Measurements from ENCODE around the gene LRRC43. TPM values are rescaled to one million over a fixed set of nuclear protein-coding genes. Genes with fewer than 3 reads are reported as not detected.

LRRC43 gene
- total and polyA plus RNA-seq, 10 of the 15 experiments (the other 5 are each of a cell fraction or from before 2014, with no cell fraction given): 0.23 TPM; not detected in 9

GRCh38 chr12:122187466-122187865, 4.5 kb downstream of the LRRC43 start:
- ChIA-PET SMC1A (ENCODE audit: uncharacterized antibody, unreplicated experiment) (no interaction called here), RAD21 (ENCODE audit: unreplicated experiment) (no interaction called here), CTCF (interaction anchor here (0.6 to 1.2 kb wide), 3 partner anchors 133 to 468 kb away, joined by 3 read pairs; no protein-coding TSS in a partner anchor), POLR2A (no interaction called here)
- no peaks in the 10 kb centered on the region for H3K79me2 ChIP-seq (ENCODE audit: control insufficient read depth, insufficient read depth, low read length)
- H3K4me1 ChIP-seq (ENCODE audit: control insufficient read depth, insufficient read depth, low read length): peaks cover 7% of the 10 kb centered on the region
- H3K27me3 ChIP-seq (replicated peaks in 1 of 2; ENCODE audit: control insufficient read depth in 2 of 2, insufficient read depth in 2 of 2, low read length in 1 of 2): no peaks in the 10 kb centered on the region; a peak in 2 of 4 replicates
- 79% methylated on average over 12 of the region's 12 CpGs for WGBS (ENCODE audit: insufficient coverage, insufficient replicate concordance, low lambda C conversion rate, missing lambda C conversion rate)
- no peak overlapping the region for H3K9ac ChIP-seq (ENCODE audit: control insufficient read depth, insufficient read depth, low read length)
- no peak overlapping the region for H3K4me2 ChIP-seq (ENCODE audit: control insufficient read depth, insufficient read depth)
- no peaks in the 10 kb centered on the region for H3K36me3 ChIP-seq (ENCODE audit: control insufficient read depth in 2 of 2, insufficient read depth in 2 of 2, low read length in 1 of 2)
- DNase-seq (ENCODE audit: low read depth, low spot score) (no peak), ATAC-seq (no peak), FAIRE-seq (no peak)
- in situ Hi-C loops (cut with MboI): no loop called here
- intact Hi-C loops (cut with micrococcal nuclease; ENCODE audit: unreplicated experiment): no loop called here
- no peaks in the 10 kb centered on the region for H4K20me1 ChIP-seq (ENCODE audit: control insufficient read depth, insufficient read depth)
- H2AFZ ChIP-seq (ENCODE audit: control insufficient read depth, low read depth, low read length): no peak overlapping the region
- no TSS peak for BruUV-seq (replicated peaks)
- no peak overlapping the region for H3K4me3 ChIP-seq
- H3K27ac ChIP-seq (ENCODE audit: control insufficient read depth, insufficient read depth): no peak overlapping the region
- TF ChIP-seq ZNF687 (IDR thresholded peaks at IDR 0.05) (no peak), CBX5 (IDR thresholded peaks at IDR 0.05; ENCODE audit: low read depth) (no peak), ATF3 (IDR thresholded peaks at IDR 0.05; ENCODE audit: borderline replicate concordance, extremely low read depth, low read depth, low read length) (no peak), MTA2 (IDR thresholded peaks at IDR 0.05; ENCODE audit: low read depth) (no peak), ZNF384 (IDR thresholded peaks at IDR 0.05; ENCODE audit: borderline replicate concordance, low read depth, low read length) (no peak), SUZ12 (IDR thresholded peaks at IDR 0.05; ENCODE audit: unreplicated experiment) (no peak), MXI1 (IDR thresholded peaks at IDR 0.05; ENCODE audit: low read depth, low read length) (no peak), NFXL1 (IDR thresholded peaks at IDR 0.05; ENCODE audit: borderline replicate concordance) (no peak), CEBPB (IDR thresholded peaks at IDR 0.05; ENCODE audit: borderline replicate concordance in 1 of 2, low read depth in 2 of 2, low read length in 2 of 2) (no peak), HDAC2 (IDR thresholded peaks at IDR 0.05) (no peak), HSF1 (IDR thresholded peaks at IDR 0.05; ENCODE audit: low read depth, low read length) (no peak), SRF (IDR thresholded peaks at IDR 0.05; ENCODE audit: low read depth in 2 of 2, low read length in 2 of 2) (no peak), FOXK2 (IDR thresholded peaks at IDR 0.05) (no peak)
- TF ChIP-seq, protein P1, sequence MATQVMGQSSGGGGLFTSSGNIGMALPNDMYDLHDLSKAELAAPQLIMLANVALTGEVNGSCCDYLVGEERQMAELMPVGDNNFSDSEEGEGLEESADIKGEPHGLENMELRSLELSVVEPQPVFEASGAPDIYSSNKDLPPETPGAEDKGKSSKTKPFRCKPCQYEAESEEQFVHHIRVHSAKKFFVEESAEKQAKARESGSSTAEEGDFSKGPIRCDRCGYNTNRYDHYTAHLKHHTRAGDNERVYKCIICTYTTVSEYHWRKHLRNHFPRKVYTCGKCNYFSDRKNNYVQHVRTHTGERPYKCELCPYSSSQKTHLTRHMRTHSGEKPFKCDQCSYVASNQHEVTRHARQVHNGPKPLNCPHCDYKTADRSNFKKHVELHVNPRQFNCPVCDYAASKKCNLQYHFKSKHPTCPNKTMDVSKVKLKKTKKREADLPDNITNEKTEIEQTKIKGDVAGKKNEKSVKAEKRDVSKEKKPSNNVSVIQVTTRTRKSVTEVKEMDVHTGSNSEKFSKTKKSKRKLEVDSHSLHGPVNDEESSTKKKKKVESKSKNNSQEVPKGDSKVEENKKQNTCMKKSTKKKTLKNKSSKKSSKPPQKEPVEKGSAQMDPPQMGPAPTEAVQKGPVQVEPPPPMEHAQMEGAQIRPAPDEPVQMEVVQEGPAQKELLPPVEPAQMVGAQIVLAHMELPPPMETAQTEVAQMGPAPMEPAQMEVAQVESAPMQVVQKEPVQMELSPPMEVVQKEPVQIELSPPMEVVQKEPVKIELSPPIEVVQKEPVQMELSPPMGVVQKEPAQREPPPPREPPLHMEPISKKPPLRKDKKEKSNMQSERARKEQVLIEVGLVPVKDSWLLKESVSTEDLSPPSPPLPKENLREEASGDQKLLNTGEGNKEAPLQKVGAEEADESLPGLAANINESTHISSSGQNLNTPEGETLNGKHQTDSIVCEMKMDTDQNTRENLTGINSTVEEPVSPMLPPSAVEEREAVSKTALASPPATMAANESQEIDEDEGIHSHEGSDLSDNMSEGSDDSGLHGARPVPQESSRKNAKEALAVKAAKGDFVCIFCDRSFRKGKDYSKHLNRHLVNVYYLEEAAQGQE (IDR thresholded peaks at IDR 0.05; ENCODE audit: low read depth, low read length): no peak
- H3K9me3 ChIP-seq (replicated peaks; ENCODE audit: control insufficient read depth, insufficient read depth, low read length): no peaks in the 10 kb centered on the region

Measured in GM12878 (cell line).